ENCODE results near the gene CACNB3.

CACNB3 gene

GRCh38 chr12:48788854-48789775 lies 29.2 kb upstream of the CACNB3 start, which contains the start of gene ADCY6:
TSS of gene ADCY6 (minus strand) at chr12:48789089. CDS start at chr12:48783434, 5,655 bp downstream.
- TF ChIP-seq CTCF (IDR thresholded peaks at IDR 0.05; ENCODE audit: low read depth, low read length): no peak
- peak; percentile 58 to 83 for DNase-seq (ENCODE audit: low read depth in 2 of 2)
- H3K4me3 ChIP-seq (replicated peaks in 1 of 2; ENCODE audit: low read depth in 2 of 2, low read length in 2 of 2): peak within 1 kb of the TSS; percentile 80 to 94

- peak overlapping the region in 1 of 2 donors; percentile 80 for H3K4me3 ChIP-seq (replicated peaks in 1 of 2; ENCODE audit: low read depth in 2 of 2, low read length in 2 of 2)
- TF ChIP-seq CTCF (IDR thresholded peaks at IDR 0.05; ENCODE audit: low read depth, low read length): no peak
- no peak for DNase-seq (ENCODE audit: low read depth in 2 of 2)
Observed at GRCh38 chr12:48789858-48790326, 28.4 kb upstream of the CACNB3 start.

GRCh38 chr12:48793696-48794095 lies 24.6 kb upstream of the CACNB3 start:
- TF ChIP-seq CTCF (IDR thresholded peaks at IDR 0.05; ENCODE audit: low read depth, low read length): no peak
- no peak for DNase-seq (ENCODE audit: low read depth in 2 of 2)
- H3K4me3 ChIP-seq (replicated peaks in 1 of 2; ENCODE audit: low read depth in 2 of 2, low read length in 2 of 2): no peak overlapping the region

GRCh38 chr12:48794870-48795269 lies 23.4 kb upstream of the CACNB3 start:
- H3K4me3 ChIP-seq (replicated peaks in 1 of 2; ENCODE audit: low read depth in 2 of 2, low read length in 2 of 2): no peak overlapping the region
- no peak for DNase-seq (ENCODE audit: low read depth in 2 of 2)
- no peak for TF ChIP-seq CTCF (IDR thresholded peaks at IDR 0.05; ENCODE audit: low read depth, low read length)

GRCh38 chr12:48795550-48796455 lies 22.5 kb upstream of the CACNB3 start:
- no peak overlapping the region for H3K4me3 ChIP-seq (replicated peaks in 1 of 2; ENCODE audit: low read depth in 2 of 2, low read length in 2 of 2)
- TF ChIP-seq CTCF (IDR thresholded peaks at IDR 0.05; ENCODE audit: low read depth, low read length): peak; percentile 93
- peak; percentile 84 to 87 for DNase-seq (ENCODE audit: low read depth in 2 of 2)

GRCh38 chr12:48796976-48797375 lies 21.3 kb upstream of the CACNB3 start:
- DNase-seq (ENCODE audit: low read depth in 2 of 2): no peak

More at GRCh38 chr12:48796976-48797375, 21.3 kb upstream of the CACNB3 start:
- no peak overlapping the region for H3K4me3 ChIP-seq (replicated peaks in 1 of 2; ENCODE audit: low read depth in 2 of 2, low read length in 2 of 2)
- no peak for TF ChIP-seq CTCF (IDR thresholded peaks at IDR 0.05; ENCODE audit: low read depth, low read length)

Data from cardiac fibroblast (primary cell).